Neural cell (in vitro differentiated cells): ENCODE data around the gene TOLLIP.

ENCODE experiments used
- CTCF ChIP-seq: fragments of 450-650 bp; IDR thresholded peaks from 2 replicates; pipeline ENCODE4 v1.5.1; 2014; ENCODE audit warnings: antibody characterized with exemption, mild to moderate bottlenecking, moderate library complexity; ENCODE audit not compliant: poor library complexity, severe bottlenecking
- EP300 ChIP-seq: fragments of 450-650 bp; conservative IDR thresholded peaks from 2 replicates; pipeline ENCODE4 v1.6.1; 2014; ENCODE audit warnings: antibody characterized with exemption, mild to moderate bottlenecking, moderate library complexity; ENCODE audit not compliant: poor library complexity, severe bottlenecking
- MXI1 ChIP-seq: fragments of 450-650 bp; conservative IDR thresholded peaks from 2 replicates; pipeline ENCODE4 v1.6.1; 2014; ENCODE audit warnings: antibody characterized with exemption, mild to moderate bottlenecking; ENCODE audit not compliant: poor library complexity, severe bottlenecking
- RAD21 ChIP-seq: fragments of 450-650 bp; conservative IDR thresholded peaks from 2 replicates; pipeline ENCODE4 v1.6.1; 2014; ENCODE audit warnings: antibody characterized with exemption, mild to moderate bottlenecking, moderate library complexity

GRCh38 chr11:1280116-1281035 lies 29.1 kb downstream of the TOLLIP start:
- TF ChIP-seq RAD21 (no peak), CTCF (no peak), EP300 (no peak), MXI1 (no peak)
